OCI-M2 (cell line): ENCODE results near the gene VWA1.
"Not testable (repeated sequence)": the region's sequence is repeated elsewhere in the genome, so short reads cannot be mapped to it uniquely, and the experiment has no call there.

Experiments used
- DNase-seq: peaks from one replicate; lab custom pipeline; 2025; ENCODE audit not compliant: unreplicated experiment; lab: John Stamatoyannopoulos, UW

Gene VWA1

GRCh38 chr1:1434824-1435105 lies 725 bp upstream of the VWA1 start:
- no peak for DNase-seq

- DNase-seq: no peak
Observed at GRCh38 chr1:1435911-1436629, 580 bp downstream of the VWA1 start.

- DNase-seq: no peak
Observed at GRCh38 chr1:1436630-1437032, 1.1 kb downstream of the VWA1 start.

DNA sequence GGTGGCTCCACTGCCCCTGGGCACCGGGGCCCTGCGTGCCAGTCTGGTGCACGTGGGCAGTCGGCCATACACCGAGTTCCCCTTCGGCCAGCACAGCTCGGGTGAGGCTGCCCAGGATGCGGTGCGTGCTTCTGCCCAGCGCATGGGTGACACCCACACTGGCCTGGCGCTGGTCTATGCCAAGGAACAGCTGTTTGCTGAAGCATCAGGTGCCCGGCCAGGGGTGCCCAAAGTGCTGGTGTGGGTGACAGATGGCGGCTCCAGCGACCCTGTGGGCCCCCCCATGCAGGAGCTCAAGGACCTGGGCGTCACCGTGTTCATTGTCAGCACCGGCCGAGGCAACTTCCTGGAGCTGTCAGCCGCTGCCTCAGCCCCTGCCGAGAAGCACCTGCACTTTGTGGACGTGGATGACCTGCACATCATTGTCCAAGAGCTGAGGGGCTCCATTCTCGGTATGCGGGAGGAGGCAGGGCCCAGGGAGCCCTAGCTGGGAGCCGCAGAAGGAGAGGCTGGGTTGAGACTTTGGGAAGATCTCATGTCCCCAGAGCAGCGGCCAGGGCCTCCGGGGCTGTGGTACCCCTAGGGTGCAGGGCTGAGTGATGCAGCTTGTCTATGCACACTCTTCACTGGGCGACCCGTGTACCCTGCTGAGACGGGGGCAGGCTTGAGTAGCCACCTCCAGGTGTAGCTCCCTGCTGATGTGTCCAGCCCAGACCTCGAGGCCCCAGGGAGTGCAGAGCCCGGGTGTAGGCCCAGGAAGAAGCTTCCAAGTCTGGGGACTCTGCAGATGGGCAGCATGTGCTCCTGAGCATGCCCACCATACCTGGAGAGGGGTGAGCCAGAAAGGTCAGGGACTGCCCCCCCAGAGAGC lies 1.8 kb downstream of the VWA1 start:
- DNase-seq: no peak

DNA sequence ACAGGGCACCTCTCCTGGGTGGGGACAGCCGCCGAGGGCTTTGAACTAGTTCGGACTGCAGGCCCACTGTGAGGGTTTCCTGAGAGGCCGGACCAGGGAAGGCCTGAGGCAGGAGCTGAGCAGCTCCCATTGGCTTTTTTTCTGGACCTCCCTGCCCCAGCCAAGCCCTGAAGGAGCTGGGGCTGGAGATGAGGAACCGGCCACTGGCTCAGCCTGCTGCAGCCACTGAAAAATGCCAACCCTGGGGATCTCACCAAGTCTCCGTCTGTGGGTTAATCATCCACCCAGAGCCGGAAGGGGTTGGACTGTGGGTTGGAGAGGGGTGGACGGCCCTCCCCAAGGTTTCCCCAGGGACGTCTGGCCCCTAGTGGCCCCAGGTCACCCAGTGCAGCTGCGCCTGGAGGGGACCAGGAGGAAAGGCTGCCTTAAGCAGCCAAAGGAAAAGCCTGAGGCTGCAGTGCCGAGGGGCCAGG lies 2.5 kb downstream of the VWA1 start:
- no peak for DNase-seq

DNA sequence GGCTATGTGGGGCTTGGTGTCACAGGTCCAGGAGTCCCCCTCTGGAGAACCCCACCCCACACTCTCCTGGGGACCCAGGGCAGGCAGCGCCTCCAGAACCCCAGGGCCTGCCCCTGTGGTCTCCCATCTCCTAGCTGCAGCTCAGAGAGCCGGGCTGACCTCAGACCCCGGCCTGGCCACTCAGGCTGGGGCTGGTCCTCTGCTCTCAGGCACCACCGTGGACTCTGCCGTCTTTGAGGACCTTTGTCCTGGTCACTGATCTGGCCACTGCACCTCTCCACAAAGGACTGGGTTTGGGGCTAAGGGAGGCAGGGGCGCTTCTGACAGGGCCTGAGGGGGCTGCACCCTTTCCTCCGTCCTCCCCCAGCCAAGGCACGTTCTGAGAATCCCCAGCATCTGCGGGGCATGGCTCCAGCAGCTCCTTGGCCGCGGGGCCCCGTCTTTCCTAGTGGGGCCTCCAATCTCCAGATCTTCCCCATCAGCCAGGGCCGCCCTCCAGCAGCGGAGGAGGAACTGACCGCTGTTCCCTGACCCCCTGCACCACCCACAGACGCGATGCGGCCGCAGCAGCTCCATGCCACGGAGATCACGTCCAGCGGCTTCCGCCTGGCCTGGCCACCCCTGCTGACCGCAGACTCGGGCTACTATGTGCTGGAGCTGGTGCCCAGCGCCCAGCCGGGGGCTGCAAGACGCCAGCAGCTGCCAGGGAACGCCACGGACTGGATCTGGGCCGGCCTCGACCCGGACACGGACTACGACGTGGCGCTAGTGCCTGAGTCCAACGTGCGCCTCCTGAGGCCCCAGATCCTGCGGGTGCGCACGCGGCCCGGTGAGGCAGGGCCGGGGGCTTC lies 3.3 kb downstream of the VWA1 start:
- DNase-seq: no peak

- DNase-seq: no peak
Observed at GRCh38 chr1:1439546-1440261, 4.2 kb downstream of the VWA1 start.

- DNase-seq: no peak
Observed at GRCh38 chr1:1440262-1441001, 4.9 kb downstream of the VWA1 start.

GRCh38 chr1:1441002-1441888 lies 5.8 kb downstream of the VWA1 start:
- DNase-seq: no peak

DNA sequence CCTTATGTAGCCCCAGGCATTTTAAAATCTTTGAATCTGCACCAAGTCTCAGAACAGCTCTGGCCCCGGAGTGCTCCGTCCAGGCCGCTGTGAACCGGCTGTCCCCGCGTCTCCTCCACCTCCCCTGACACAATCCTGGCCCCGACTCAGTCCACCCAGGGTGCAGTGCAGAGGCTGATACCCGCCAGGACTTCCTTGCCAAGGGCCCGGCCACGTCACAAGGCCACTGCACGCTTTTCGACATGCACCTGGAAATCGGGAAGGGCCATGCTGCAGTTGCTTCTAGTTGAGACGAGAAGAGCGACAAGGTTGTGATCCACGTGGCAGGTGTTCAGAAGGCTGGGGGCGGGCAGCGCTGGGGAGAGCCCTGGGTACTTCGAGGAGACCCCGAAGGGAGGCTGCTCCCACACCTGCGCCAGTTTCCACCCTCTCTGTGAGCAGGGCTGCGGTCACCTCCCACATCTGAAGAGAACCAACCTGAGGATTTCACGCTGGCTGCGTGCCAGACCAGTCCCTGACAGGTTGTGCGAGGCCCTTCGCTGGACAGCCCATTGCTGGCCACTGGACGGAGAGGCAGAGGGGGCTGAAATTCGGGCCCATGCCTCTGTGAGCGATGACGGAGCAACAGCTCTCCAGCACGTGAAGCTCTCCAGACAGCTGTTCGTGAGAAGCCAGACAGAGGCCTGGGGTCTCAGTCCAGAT lies 6.7 kb downstream of the VWA1 start:
- no peak for DNase-seq

GRCh38 chr1:1446631-1447030 lies 11.1 kb downstream of the VWA1 start:
- not testable (repeated sequence) for DNase-seq

- no peak for DNase-seq
Observed at GRCh38 chr1:1449099-1449739, 13.7 kb downstream of the VWA1 start, which contains the start of gene ATAD3C. Gene ATAD3C (plus strand): TSS chr1:1449689. CDS start chr1:1450684, 995 bp downstream.

DNA sequence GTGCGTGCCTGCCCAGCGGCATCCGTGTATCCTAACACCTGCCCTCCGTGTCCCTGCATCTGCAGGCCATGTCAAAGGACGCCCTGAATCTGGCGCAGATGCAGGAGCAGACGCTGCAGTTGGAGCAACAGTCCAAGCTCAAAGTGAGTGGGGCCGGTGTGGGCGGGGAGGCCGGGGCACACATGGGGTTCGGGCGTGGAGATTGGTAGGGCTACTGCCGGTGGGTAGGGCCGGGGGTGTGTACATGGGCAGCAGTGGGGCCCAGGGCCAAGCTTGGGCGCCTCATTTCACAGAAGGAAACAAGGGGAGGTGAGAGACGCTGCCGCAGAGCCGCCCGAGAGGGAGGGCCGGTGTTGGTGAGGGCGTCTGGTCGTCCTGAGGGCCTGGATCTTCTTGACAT lies 15.1 kb downstream of the VWA1 start:
- not testable (repeated sequence) for DNase-seq

DNA sequence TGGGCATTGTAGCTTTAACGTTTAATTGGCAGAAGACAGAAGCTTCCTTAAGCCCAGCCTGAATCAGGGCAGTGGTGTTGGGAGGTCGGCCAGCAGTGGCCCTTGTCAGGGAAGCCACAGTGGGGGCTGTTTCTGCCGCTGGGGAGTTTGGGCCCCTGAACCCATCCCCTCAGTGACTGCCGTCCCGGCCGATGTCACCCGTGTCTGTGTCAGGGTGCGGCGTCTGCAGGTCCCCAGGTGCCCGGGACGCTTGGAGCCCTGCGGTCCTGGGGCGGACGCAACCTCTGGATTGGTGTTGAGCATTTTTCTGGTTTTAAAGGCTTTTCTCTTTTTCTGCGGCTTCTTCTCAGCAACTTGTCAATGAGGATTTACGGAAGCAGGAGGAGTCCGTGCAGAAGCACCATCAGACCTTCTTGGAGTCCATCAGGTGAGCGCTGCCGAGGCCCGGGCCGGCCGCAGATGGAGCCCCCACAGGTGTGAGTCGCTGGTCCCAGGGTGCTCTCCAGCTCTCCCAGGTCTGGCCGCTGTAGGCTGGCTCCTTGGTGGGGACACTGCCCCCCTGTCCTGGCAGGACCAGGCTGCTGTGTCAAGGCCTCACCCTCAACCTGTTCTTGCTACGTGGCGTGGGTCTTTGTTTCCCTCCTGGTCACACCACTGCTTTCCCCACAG lies 16.3 kb downstream of the VWA1 start:
- DNase-seq: no peak

DNA sequence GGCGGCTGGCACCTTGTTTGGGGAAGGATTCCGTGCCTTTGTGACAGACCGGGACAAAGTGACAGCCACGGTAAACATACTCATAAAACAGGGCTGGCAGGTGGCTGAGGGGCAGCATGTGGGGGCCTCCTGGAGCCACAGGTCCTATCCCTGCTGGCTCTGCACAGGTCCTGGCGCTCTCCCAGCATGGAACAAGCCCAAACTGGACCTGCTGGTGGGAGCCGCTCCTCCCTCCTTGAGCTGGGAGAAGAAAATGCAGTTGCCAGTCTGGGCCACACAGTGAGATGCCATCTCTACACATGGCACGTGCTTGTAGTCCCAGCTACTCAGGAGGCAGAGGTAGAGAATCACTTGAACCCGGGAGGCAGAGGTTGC lies 16.9 kb downstream of the VWA1 start:
- DNase-seq: not testable (repeated sequence)

- no peak for DNase-seq
Observed at GRCh38 chr1:1452882-1453281, 17.4 kb downstream of the VWA1 start.

DNA sequence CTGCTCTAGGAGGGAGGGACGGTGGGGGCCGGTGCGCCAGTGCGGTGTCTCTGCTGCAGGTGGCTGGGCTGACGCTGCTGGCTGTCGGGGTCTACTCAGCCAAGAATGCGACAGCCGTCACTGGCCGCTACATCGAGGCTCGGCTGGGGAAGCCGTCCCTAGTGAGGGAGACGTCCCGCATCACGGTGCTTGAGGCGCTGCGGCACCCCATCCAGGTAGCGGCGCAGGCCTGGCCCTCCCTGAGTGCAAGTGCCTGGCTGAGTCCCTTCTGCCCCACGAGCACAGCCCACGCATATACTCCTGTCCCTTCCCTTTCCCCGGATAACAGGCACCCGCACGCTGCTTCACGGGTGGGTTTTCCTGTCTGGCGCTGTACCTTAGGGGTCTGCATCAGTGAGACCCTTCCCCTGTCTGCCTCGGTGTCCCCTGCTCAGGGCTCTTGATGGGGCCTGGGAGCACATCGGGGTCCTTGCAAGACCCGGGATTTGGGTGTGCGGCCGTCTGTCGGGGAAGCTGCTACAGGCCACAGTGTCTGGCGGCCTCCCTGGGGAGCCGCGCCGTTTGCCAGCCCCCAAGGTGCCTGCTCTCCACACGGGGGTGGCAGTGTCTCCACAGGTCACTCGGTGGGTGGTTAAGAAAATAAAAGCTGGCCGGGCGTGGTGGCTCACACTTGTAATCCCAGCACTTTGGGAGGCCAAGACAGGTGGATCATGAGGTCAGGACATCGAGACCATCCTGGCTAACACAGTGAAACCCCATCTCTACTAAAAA lies 19.0 kb downstream of the VWA1 start:
- not testable (repeated sequence) for DNase-seq
